HepG2 (cell line): ENCODE data around the gene TCF19. TPM values are rescaled to one million over a fixed set of nuclear protein-coding genes. Genes with fewer than 3 reads are reported as not detected.

Source experiments
- AHR ChIP-seq: IDR thresholded peaks from 2 replicates; pipeline ENCODE4 v1.6.1; 2018; ENCODE audit warnings: missing genetic modification reagents, missing compliant biosample characterization
- ELF1 ChIP-seq: sonication (generic); formaldehyde crosslinking; IDR thresholded peaks from 2 replicates; pipeline ENCODE4 v1.4.0; 2020; ENCODE audit warnings: missing genetic modification reagents
- ERF ChIP-seq: IDR thresholded peaks from 2 replicates; pipeline ENCODE4 v1.6.1; 2018; ENCODE audit warnings: missing biosample characterization, missing genetic modification reagents
- HIVEP1 ChIP-seq: sonication (generic); formaldehyde crosslinking; IDR thresholded peaks from 2 replicates; pipeline ENCODE4 v1.4.0; 2020; ENCODE audit warnings: mild to moderate bottlenecking, missing genetic modification reagents
- MED13 ChIP-seq: sonication (generic); formaldehyde crosslinking; IDR thresholded peaks from 2 replicates; pipeline ENCODE4 v1.5.0; 2020; ENCODE audit warnings: missing genetic modification reagents
- ONECUT2 ChIP-seq: sonication (generic); formaldehyde crosslinking; IDR thresholded peaks from 2 replicates; pipeline ENCODE4 v1.4.0; 2020; ENCODE audit warnings: missing genetic modification reagents
- PCBP1 ChIP-seq: fragments of 200-400 bp; formaldehyde crosslinking; IDR thresholded peaks from 2 replicates; pipeline ENCODE4 v1.6.1; 2017; ENCODE audit warnings: mild to moderate bottlenecking, low read depth, low read length, borderline replicate concordance
- SALL1 ChIP-seq: sonication (generic); formaldehyde crosslinking; IDR thresholded peaks from 2 replicates; pipeline ENCODE4 v1.8.0; 2022; ENCODE audit warnings: mild to moderate bottlenecking, missing genetic modification reagents
- SCMH1 ChIP-seq: sonication (generic); formaldehyde crosslinking; IDR thresholded peaks from 2 replicates; pipeline ENCODE4 v1.9.0; 2021; ENCODE audit warnings: missing genetic modification reagents, mild to moderate bottlenecking, borderline replicate concordance
- SMYD3 ChIP-seq: sonication (generic); formaldehyde crosslinking; IDR thresholded peaks from 2 replicates; pipeline ENCODE4 v1.8.1; 2023; ENCODE audit warnings: mild to moderate bottlenecking, missing genetic modification reagents
- TBL1XR1 ChIP-seq: fragments of 150-350 bp; IDR thresholded peaks from 2 replicates; pipeline ENCODE4 v1.6.1; 2014; ENCODE audit warnings: borderline replicate concordance, low read length; ENCODE audit not compliant: partially characterized antibody
- ZFP82 ChIP-seq: sonication (generic); formaldehyde crosslinking; IDR thresholded peaks from 2 replicates; pipeline ENCODE4 v1.5.1; 2020; ENCODE audit warnings: mild to moderate bottlenecking, missing genetic modification reagents, borderline replicate concordance
- ZHX1 ChIP-seq: sonication (generic); formaldehyde crosslinking; IDR thresholded peaks from 2 replicates; pipeline ENCODE4 v1.8.1; 2022; ENCODE audit warnings: low read depth, mild to moderate bottlenecking, missing genetic modification reagents
- ZMAT3 ChIP-seq: sonication (generic); formaldehyde crosslinking; conservative IDR thresholded peaks from 2 replicates; pipeline ENCODE4 v1.7.0; 2021; ENCODE audit warnings: missing genetic modification reagents
- ZNF496 ChIP-seq: sonication (generic); formaldehyde crosslinking; IDR thresholded peaks from 2 replicates; pipeline ENCODE4 v1.8.1; 2023; ENCODE audit warnings: mild to moderate bottlenecking, moderate library complexity, missing genetic modification reagents; ENCODE audit not compliant: insufficient replicate concordance
- ZNF589 ChIP-seq: sonication (generic); formaldehyde crosslinking; conservative IDR thresholded peaks from 2 replicates; pipeline ENCODE4 v1.8.0; 2022; ENCODE audit warnings: mild to moderate bottlenecking, moderate library complexity, missing genetic modification reagents
- ZNF670 ChIP-seq: sonication (generic); formaldehyde crosslinking; IDR thresholded peaks from 2 replicates; pipeline ENCODE4 v1.8.0; 2022; ENCODE audit warnings: mild to moderate bottlenecking, missing genetic modification reagents, borderline replicate concordance
- ZNF784 ChIP-seq: sonication (generic); formaldehyde crosslinking; IDR thresholded peaks from 2 replicates; pipeline ENCODE4 v1.5.1; 2020; ENCODE audit warnings: missing genetic modification reagents, mild to moderate bottlenecking, borderline replicate concordance
- polyA plus RNA-seq, 8 experiments: library from polyadenylated mRNA; depleted of rRNA in 3 of 8; stranded (reverse) in 7 of 8; unstranded in 1 of 8; fragments of >200 nt; fragmentation: Illumina TruSeq in 4 of 8; extraction: Trizol in 4 of 8; gene quantifications; 2 replicates each; pipeline versions ENCODE4 v1.2.1 to v1.2.3, GENCODE V29; 2011 to 2016; ENCODE audit warnings: low read depth in 4 of 8, missing spikeins in 1 of 8, mixed read lengths in 1 of 8; ENCODE audit not compliant: insufficient read depth in 1 of 8
- total RNA-seq, 5 experiments: library from RNA; depleted of rRNA; stranded (reverse); fragments of >200 nt; fragmentation: Illumina TruSeq; extraction: Trizol; gene quantifications; 2 replicates each; pipeline ENCODE4 v1.2.3, GENCODE V29; 2016; ENCODE audit warnings: low read depth in 1 of 5
- TF ChIP-seq, protein P1 (sequence below): sonication (generic); formaldehyde crosslinking; conservative IDR thresholded peaks from 2 replicates; pipeline ENCODE4 v1.8.0; 2022; ENCODE audit warnings: mild to moderate bottlenecking, moderate library complexity, missing genetic modification reagents
- TF ChIP-seq, protein P2 (sequence below): sonication (generic); formaldehyde crosslinking; IDR thresholded peaks from 2 replicates; pipeline ENCODE4 v1.4.0; 2020; ENCODE audit warnings: missing genetic modification reagents

The TCF19 gene
- total and polyA plus RNA-seq, 2 of the 13 experiments (the other 11 are each of a cell fraction or from before 2014, with no cell fraction given): 4.9 to 22.2 TPM

DNA sequence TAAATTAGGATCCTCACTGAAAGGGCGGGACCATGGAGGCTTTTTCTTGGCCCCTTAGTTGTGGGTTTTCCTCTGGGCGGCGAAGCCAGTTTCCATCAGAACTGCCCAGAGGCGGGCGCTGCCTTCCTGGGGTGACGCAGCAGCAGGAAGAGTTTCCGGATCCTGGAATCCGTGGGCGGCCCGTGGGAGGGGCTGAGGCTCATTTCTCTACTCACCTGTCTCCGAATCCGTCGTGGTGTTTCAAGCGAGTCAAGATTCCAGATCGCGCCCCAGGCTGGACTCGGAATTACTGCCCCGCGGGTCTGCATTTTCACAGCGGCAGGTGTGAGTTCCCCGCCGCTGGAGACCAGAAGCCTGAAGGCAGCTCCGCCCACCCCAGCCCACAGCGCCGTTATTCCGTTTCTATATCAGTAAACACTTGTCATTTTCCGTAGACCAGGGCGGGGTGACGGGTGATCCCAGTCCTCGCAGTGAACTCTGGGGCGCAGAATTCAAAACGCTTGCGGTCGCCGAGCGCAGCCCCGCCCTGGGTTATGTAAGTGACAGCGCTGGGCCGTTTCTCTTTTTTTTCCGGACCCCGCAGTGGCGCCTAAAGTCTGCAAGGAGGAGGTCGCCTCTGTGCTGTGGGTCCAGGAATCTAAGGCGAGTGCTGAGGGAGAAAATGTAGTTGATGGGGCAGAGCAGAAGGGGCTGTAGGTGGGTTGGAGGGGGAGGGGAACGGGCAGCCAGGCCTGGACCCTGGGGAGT, 39.3 kb downstream of the TCF19 start (continued):
- TF ChIP-seq ZHX1 (CRISPR knock-in tag) (no peak; the same call in 1 of the 2 replicates), ZNF496 (no peak), SALL1 (peak; percentile 87; the same call in 1 of the 2 replicates), SCMH1 (no peak), AHR (CRISPR knock-in tag) (no peak), PCBP1 (0 out of 2 replicates have a peak, but pooled peaks have one; percentile 47), ZFP82 (CRISPR knock-in tag) (no peak), ONECUT2 (CRISPR knock-in tag) (no peak), ZNF670 (CRISPR knock-in tag) (peak; percentile 28; the same call in 1 of the 2 replicates), ERF (CRISPR knock-in tag) (peak; percentile 33; the same call in 1 of the 2 replicates), MED13 (CRISPR knock-in tag) (peak; percentile 61; the same call in 1 of the 2 replicates), HIVEP1 (CRISPR knock-in tag) (peak; percentile 35; the same call in 1 of the 2 replicates), SMYD3 (CRISPR knock-in tag) (no peak), ELF1 (CRISPR knock-in tag) (peak; percentile 64; the same call in 1 of the 2 replicates), ZNF784 (CRISPR knock-in tag) (no peak), ZMAT3 (CRISPR knock-in tag) (peak; percentile 87), ZNF589 (CRISPR knock-in tag) (peak; percentile 60; the same call in 1 of the 2 replicates), TBL1XR1 (no peak)
- TF ChIP-seq, protein P1, sequence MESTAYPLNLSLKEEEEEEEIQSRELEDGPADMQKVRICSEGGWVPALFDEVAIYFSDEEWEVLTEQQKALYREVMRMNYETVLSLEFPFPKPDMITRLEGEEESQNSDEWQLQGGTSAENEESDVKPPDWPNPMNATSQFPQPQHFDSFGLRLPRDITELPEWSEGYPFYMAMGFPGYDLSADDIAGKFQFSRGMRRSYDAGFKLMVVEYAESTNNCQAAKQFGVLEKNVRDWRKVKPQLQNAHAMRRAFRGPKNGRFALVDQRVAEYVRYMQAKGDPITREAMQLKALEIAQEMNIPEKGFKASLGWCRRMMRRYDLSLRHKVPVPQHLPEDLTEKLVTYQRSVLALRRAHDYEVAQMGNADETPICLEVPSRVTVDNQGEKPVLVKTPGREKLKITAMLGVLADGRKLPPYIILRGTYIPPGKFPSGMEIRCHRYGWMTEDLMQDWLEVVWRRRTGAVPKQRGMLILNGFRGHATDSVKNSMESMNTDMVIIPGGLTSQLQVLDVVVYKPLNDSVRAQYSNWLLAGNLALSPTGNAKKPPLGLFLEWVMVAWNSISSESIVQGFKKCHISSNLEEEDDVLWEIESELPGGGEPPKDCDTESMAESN (CRISPR knock-in tag): peak; percentile 51; the same call in 1 of the 2 replicates
- TF ChIP-seq, protein P2, sequence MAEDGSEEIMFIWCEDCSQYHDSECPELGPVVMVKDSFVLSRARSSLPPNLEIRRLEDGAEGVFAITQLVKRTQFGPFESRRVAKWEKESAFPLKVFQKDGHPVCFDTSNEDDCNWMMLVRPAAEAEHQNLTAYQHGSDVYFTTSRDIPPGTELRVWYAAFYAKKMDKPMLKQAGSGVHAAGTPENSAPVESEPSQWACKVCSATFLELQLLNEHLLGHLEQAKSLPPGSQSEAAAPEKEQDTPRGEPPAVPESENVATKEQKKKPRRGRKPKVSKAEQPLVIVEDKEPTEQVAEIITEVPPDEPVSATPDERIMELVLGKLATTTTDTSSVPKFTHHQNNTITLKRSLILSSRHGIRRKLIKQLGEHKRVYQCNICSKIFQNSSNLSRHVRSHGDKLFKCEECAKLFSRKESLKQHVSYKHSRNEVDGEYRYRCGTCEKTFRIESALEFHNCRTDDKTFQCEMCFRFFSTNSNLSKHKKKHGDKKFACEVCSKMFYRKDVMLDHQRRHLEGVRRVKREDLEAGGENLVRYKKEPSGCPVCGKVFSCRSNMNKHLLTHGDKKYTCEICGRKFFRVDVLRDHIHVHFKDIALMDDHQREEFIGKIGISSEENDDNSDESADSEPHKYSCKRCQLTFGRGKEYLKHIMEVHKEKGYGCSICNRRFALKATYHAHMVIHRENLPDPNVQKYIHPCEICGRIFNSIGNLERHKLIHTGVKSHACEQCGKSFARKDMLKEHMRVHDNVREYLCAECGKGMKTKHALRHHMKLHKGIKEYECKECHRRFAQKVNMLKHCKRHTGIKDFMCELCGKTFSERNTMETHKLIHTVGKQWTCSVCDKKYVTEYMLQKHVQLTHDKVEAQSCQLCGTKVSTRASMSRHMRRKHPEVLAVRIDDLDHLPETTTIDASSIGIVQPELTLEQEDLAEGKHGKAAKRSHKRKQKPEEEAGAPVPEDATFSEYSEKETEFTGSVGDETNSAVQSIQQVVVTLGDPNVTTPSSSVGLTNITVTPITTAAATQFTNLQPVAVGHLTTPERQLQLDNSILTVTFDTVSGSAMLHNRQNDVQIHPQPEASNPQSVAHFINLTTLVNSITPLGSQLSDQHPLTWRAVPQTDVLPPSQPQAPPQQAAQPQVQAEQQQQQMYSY (CRISPR knock-in tag): no peak
